DOHH2 (cell line): ENCODE results near the gene PTPN9.

Experiments
- EZH2phosphoT487 ChIP-seq: fragments of 200-600 bp; sonication (generic); IDR thresholded peaks from 2 replicates; pipeline ENCODE4 v1.6.1; 2017; ENCODE audit warnings: borderline replicate concordance, mild to moderate bottlenecking, antibody characterized with exemption, low read length, moderate library complexity, mixed read lengths
- TF ChIP-seq, protein P1 (sequence below): fragments of 200-600 bp; sonication (generic); IDR thresholded peaks from one replicate; pipeline ENCODE4 v1.5.1; 2014; ENCODE audit warnings: antibody characterized with exemption, mild to moderate bottlenecking, low read depth, low read length; ENCODE audit not compliant: poor library complexity, severe bottlenecking

DNA sequence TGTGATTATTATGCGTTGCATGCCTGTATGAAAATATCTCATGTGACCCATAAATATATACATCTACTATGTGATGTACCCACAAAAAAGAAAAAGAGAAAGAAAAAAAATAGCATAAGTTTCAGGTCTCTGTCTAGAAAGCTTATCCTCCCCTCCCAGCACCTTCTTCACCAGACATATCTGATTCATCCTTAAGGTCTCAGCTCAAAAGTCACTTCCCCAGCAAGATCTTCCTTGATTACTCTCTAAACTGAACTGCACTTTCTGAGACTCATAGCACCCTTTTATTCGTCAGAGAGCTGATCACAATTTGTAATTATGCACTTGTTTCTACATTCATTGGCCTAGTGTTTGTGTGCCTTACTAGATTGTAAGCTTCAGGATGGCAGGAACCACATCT lies 11.1 kb upstream of the PTPN9 start:
- TF ChIP-seq, protein P1, sequence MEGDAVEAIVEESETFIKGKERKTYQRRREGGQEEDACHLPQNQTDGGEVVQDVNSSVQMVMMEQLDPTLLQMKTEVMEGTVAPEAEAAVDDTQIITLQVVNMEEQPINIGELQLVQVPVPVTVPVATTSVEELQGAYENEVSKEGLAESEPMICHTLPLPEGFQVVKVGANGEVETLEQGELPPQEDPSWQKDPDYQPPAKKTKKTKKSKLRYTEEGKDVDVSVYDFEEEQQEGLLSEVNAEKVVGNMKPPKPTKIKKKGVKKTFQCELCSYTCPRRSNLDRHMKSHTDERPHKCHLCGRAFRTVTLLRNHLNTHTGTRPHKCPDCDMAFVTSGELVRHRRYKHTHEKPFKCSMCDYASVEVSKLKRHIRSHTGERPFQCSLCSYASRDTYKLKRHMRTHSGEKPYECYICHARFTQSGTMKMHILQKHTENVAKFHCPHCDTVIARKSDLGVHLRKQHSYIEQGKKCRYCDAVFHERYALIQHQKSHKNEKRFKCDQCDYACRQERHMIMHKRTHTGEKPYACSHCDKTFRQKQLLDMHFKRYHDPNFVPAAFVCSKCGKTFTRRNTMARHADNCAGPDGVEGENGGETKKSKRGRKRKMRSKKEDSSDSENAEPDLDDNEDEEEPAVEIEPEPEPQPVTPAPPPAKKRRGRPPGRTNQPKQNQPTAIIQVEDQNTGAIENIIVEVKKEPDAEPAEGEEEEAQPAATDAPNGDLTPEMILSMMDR, result no peak
- TF ChIP-seq EZH2phosphoT487, result no peak
